Central memory CD8-positive, alpha-beta T cell (primary cell): ENCODE data around the gene SARDH.
"Not testable (repeated sequence)": the region's sequence is repeated elsewhere in the genome, so short reads cannot be mapped to it uniquely, and the experiment has no call there.

Source experiments
- ATAC-seq: fragments of 150-1000 bp; cut with Tn5 transposase; replicated peaks from 2 replicates; pipeline ENCODE4 v1.10.0; 2022; ENCODE audit warnings: mild to moderate bottlenecking, moderate FRiP score, moderate number of reproducible peaks; ENCODE audit not compliant: poor library complexity, severe bottlenecking; ENCODE audit errors: extremely low read depth
- DNase-seq, 2 donors: peaks; one replicate each; pipeline ENCODE4 v3.0.0; 2021; ENCODE audit warnings: low spot score in 2 of 2
- H3K27ac Mint-ChIP-seq: one replicate; pipeline ENCODE4 v1.8.0; 2022; ENCODE audit warnings: low read depth, mild to moderate bottlenecking, moderate library complexity, mixed read lengths
- H3K27me3 Mint-ChIP-seq: one replicate; pipeline ENCODE4 v1.8.0; 2022; ENCODE audit warnings: mixed read lengths
- H3K36me3 Mint-ChIP-seq: one replicate; pipeline ENCODE4 v1.8.0; 2022; ENCODE audit warnings: mild to moderate bottlenecking, moderate library complexity, mixed read lengths; ENCODE audit not compliant: insufficient read depth
- H3K4me1 Mint-ChIP-seq: one replicate; pipeline ENCODE4 v1.8.0; 2022; ENCODE audit warnings: mixed read lengths
- H3K4me3 Mint-ChIP-seq: one replicate; pipeline ENCODE4 v1.8.0; 2022; ENCODE audit warnings: mild to moderate bottlenecking, moderate library complexity, mixed read lengths
- H3K9me3 Mint-ChIP-seq: one replicate; pipeline ENCODE4 v1.8.0; 2022; ENCODE audit warnings: mixed read lengths

The SARDH gene

GRCh38 chr9:133760713-133761290 is 22.6 kb upstream of the SARDH start:
- no peaks in the 10 kb centered on the region for H3K4me1 Mint-ChIP-seq
- peaks cover 7% of the 10 kb centered on the region for H3K27me3 Mint-ChIP-seq
- H3K27ac Mint-ChIP-seq, result no peak overlapping the region
- no peak for DNase-seq
- peaks cover 1% of the 10 kb centered on the region for H3K36me3 Mint-ChIP-seq
- no peak overlapping the region for H3K4me3 Mint-ChIP-seq
- ATAC-seq, result no peak
- peaks cover 6% of the 10 kb centered on the region for H3K9me3 Mint-ChIP-seq

GRCh38 chr9:133759946-133760345 is 21.8 kb upstream of the SARDH start:
- DNase-seq (no peak), ATAC-seq (no peak)
- Mint-ChIP-seq H3K4me1 (no peaks in the 10 kb centered on the region), H3K27ac (no peak overlapping the region), H3K9me3 (peaks cover 6% of the 10 kb centered on the region), H3K4me3 (no peak overlapping the region), H3K36me3 (peaks cover 1% of the 10 kb centered on the region), H3K27me3 (peaks cover 13% of the 10 kb centered on the region)

- Mint-ChIP-seq H3K27me3 (peaks cover 19% of the 10 kb centered on the region), H3K9me3 (peaks cover 2% of the 10 kb centered on the region), H3K4me1 (no peaks in the 10 kb centered on the region), H3K27ac (no peak overlapping the region), H3K4me3 (no peak overlapping the region), H3K36me3 (peaks cover 1% of the 10 kb centered on the region)
- ATAC-seq (no peak), DNase-seq (no peak)
Observed at GRCh38 chr9:133759146-133759900, 21.2 kb upstream of the SARDH start.

GRCh38 chr9:133758228-133758627 is 20.1 kb upstream of the SARDH start:
- Mint-ChIP-seq H3K27ac (no peak overlapping the region), H3K9me3 (no peaks in the 10 kb centered on the region), H3K36me3 (peaks cover 1% of the 10 kb centered on the region), H3K4me3 (no peak overlapping the region), H3K27me3 (peaks cover 30% of the 10 kb centered on the region), H3K4me1 (no peaks in the 10 kb centered on the region)
- ATAC-seq, result no peak
- DNase-seq, result no peak

- ATAC-seq (no peak), DNase-seq (no peak)
- no peak overlapping the region for H3K4me3 Mint-ChIP-seq
- no peaks in the 10 kb centered on the region for H3K4me1 Mint-ChIP-seq
- no peaks in the 10 kb centered on the region for H3K36me3 Mint-ChIP-seq
- peaks cover 57% of the 10 kb centered on the region for H3K27me3 Mint-ChIP-seq
- no peaks in the 10 kb centered on the region for H3K9me3 Mint-ChIP-seq
- no peak overlapping the region for H3K27ac Mint-ChIP-seq
Observed at GRCh38 chr9:133754688-133755227, 16.6 kb upstream of the SARDH start.

GRCh38 chr9:133754187-133754586 is 16.0 kb upstream of the SARDH start:
- H3K27me3 Mint-ChIP-seq, result peaks cover 63% of the 10 kb centered on the region
- DNase-seq, result no peak
- no peaks in the 10 kb centered on the region for H3K4me1 Mint-ChIP-seq
- H3K9me3 Mint-ChIP-seq, result no peaks in the 10 kb centered on the region
- H3K4me3 Mint-ChIP-seq, result no peak overlapping the region
- ATAC-seq, result no peak
- H3K36me3 Mint-ChIP-seq, result no peaks in the 10 kb centered on the region
- H3K27ac Mint-ChIP-seq, result no peak overlapping the region

- Mint-ChIP-seq H3K27me3 (peaks cover 75% of the 10 kb centered on the region), H3K4me1 (no peaks in the 10 kb centered on the region), H3K36me3 (no peaks in the 10 kb centered on the region), H3K27ac (no peak overlapping the region), H3K4me3 (no peak overlapping the region), H3K9me3 (no peaks in the 10 kb centered on the region)
- DNase-seq, result no peak
- no peak for ATAC-seq
Observed at GRCh38 chr9:133752739-133753446, 14.7 kb upstream of the SARDH start.

- Mint-ChIP-seq H3K4me3 (no peak overlapping the region), H3K4me1 (no peaks in the 10 kb centered on the region), H3K9me3 (no peaks in the 10 kb centered on the region), H3K27ac (no peak overlapping the region), H3K27me3 (peaks cover 93% of the 10 kb centered on the region), H3K36me3 (no peaks in the 10 kb centered on the region)
- DNase-seq, result no peak
- no peak for ATAC-seq
Observed at GRCh38 chr9:133750982-133751649, 13.0 kb upstream of the SARDH start.

- peaks cover 70% of the 10 kb centered on the region for H3K27me3 Mint-ChIP-seq
- H3K4me1 Mint-ChIP-seq, result no peaks in the 10 kb centered on the region
- H3K36me3 Mint-ChIP-seq, result peaks cover 4% of the 10 kb centered on the region
Observed at GRCh38 chr9:133747309-133747708, 9.2 kb upstream of the SARDH start.

GRCh38 chr9:133744528-133744927 is 6.4 kb upstream of the SARDH start:
- H3K27ac Mint-ChIP-seq, ATAC-seq, H3K9me3 Mint-ChIP-seq, H3K4me1 Mint-ChIP-seq, H3K36me3 Mint-ChIP-seq, H3K4me3 Mint-ChIP-seq: not testable (repeated sequence)
- H3K27me3 Mint-ChIP-seq, result peaks cover 43% of the 10 kb centered on the region
- DNase-seq, result peak in 1 of 2 donors; percentile 10

More at GRCh38 chr9:133747309-133747708, 9.2 kb upstream of the SARDH start:
- Mint-ChIP-seq H3K27ac (no peak overlapping the region), H3K9me3 (no peaks in the 10 kb centered on the region), H3K4me3 (no peak overlapping the region)
- ATAC-seq (no peak), DNase-seq (no peak)

GRCh38 chr9:133742849-133743444 is 4.8 kb upstream of the SARDH start:
- ATAC-seq (peak; percentile 59), DNase-seq (peak; percentile 59 to 66)
- Mint-ChIP-seq H3K27me3 (peaks cover 28% of the 10 kb centered on the region), H3K9me3 (no peaks in the 10 kb centered on the region), H3K36me3 (peaks cover 4% of the 10 kb centered on the region), H3K4me3 (no peak overlapping the region), H3K27ac (no peak overlapping the region), H3K4me1 (no peaks in the 10 kb centered on the region)

GRCh38 chr9:133742251-133742650 is 4.1 kb upstream of the SARDH start:
- DNase-seq, result peak in 1 of 2 donors; percentile 9
- Mint-ChIP-seq H3K27me3 (peaks cover 21% of the 10 kb centered on the region), H3K4me3 (no peak overlapping the region), H3K9me3 (no peaks in the 10 kb centered on the region), H3K27ac (no peak overlapping the region), H3K4me1 (no peaks in the 10 kb centered on the region), H3K36me3 (peaks cover 5% of the 10 kb centered on the region)
- ATAC-seq, result no peak
